Muscle layer of duodenum (tissue), 2 donors: ENCODE results near the gene UROC1.

Experiments
- H3K27ac ChIP-seq: one replicate; pipeline ENCODE4 v1.7.0; 2013; ENCODE audit warnings: mild to moderate bottlenecking, low read length
- H3K27me3 ChIP-seq: one replicate; pipeline ENCODE4 v1.7.0; 2013; ENCODE audit warnings: low read depth, mild to moderate bottlenecking, control low read depth, low read length
- H3K36me3 ChIP-seq, 2 donors: one replicate each; pipeline ENCODE4 v1.7.0; 2013; ENCODE audit warnings: low read length in 2 of 2, control low read depth in 1 of 2, mild to moderate bottlenecking in 1 of 2; ENCODE audit not compliant: insufficient read depth in 2 of 2, control insufficient read depth in 1 of 2
- H3K4me1 ChIP-seq, 2 donors: one replicate each; pipeline ENCODE4 v1.7.0; 2013; ENCODE audit warnings: low read length in 2 of 2, mild to moderate bottlenecking in 2 of 2, control low read depth in 1 of 2, moderate library complexity in 1 of 2; ENCODE audit not compliant: insufficient read depth in 2 of 2, control insufficient read depth in 1 of 2
- H3K4me3 ChIP-seq, 2 donors: one replicate each; pipeline ENCODE4 v1.7.0; 2013; ENCODE audit warnings: low read length in 2 of 2, low read depth in 1 of 2, mild to moderate bottlenecking in 1 of 2
- H3K9me3 ChIP-seq, 2 donors: one replicate each; pipeline ENCODE4 v1.7.0; 2013; ENCODE audit warnings: low read length in 2 of 2, control low read depth in 1 of 2, mild to moderate bottlenecking in 1 of 2; ENCODE audit not compliant: control insufficient read depth in 1 of 2
- donor health status: healthy.

The UROC1 gene

DNA sequence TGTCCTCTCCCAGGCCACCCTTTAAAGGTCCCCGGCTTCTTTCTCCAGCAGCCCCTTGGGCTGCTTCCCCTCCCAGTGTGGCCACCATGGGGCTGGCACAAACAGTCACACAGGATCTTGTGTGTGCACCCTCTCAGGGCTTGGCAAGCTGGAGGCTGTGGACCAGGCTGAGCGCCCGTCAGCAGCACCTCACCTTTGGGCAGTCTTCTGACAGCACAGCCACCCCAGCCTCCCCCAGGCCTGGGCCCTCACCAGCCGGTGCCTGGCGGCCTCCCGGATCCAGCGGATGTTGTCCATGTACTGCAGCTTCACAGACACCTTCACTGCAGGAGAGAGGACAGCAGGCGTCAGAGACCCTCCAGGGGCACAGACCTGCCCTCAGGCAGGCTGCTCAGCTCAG is 21.8 kb downstream of the UROC1 start:
- H3K4me3 ChIP-seq = no peak overlapping the region
- no peak overlapping the region for H3K27ac ChIP-seq

DNA sequence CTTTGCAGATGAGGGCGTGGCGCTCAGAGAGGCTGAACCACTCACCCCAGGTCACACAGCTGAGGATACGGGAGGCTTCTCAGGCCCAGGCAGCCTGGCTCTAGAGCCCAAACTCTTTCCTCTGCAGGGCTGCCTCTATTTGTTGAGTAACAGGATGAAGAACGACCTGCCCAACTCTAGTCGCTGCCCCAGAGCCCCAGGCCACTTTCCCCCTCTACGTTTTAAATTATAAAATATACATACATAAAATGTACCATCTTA is 22.7 kb downstream of the UROC1 start:
- H3K9me3 ChIP-seq = no peaks in the 10 kb centered on the region
- no peaks in the 10 kb centered on the region for H3K27me3 ChIP-seq
- no peak overlapping the region for H3K27ac ChIP-seq
- H3K4me3 ChIP-seq = no peak overlapping the region
- no peaks in the 10 kb centered on the region for H3K36me3 ChIP-seq
- H3K4me1 ChIP-seq = no peaks in the 10 kb centered on the region

More for the DNA sequence above, 21.8 kb downstream of the UROC1 start:
- H3K36me3 ChIP-seq = no peaks in the 10 kb centered on the region
- H3K9me3 ChIP-seq = no peaks in the 10 kb centered on the region
- H3K27me3 ChIP-seq = no peaks in the 10 kb centered on the region
- H3K4me1 ChIP-seq = no peaks in the 10 kb centered on the region

DNA sequence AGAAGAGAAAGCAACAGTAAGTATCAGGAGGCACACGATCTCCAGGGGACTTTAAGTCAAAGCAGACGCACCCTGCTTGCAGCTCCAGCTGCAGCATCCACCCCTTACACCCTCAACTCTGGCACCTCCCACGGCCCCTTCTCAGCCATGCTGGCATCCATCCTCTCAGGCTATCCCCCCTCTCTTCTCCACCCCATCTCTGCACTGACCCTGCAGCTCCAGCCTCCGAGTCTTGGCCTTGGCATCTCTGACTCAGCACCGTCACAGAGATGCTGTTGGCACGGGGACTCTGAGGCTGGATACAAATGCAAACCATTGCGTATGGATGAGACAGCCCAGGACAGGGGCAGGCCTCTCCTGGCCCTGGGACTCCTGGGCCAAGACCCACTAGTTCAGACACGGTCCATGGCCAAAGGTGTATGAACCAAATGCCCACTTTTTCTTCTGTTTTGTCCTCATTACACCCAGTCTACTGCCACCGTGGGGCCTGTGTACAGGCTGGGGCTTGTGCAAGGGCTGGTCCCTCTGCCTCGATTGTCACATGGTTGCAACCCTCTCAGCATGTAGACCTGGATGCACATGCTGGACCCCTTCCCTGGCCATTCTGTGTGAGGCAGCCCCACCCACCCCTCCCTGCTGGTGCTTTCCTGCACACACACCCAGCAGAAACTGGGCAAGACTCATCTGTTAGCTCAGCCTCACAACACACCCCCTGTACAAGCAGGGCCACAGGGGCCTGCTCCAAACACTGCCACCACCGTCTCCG is 23.2 kb downstream of the UROC1 start:
- no peaks in the 10 kb centered on the region for H3K27me3 ChIP-seq
- no peak overlapping the region for H3K27ac ChIP-seq
- H3K9me3 ChIP-seq = no peaks in the 10 kb centered on the region
- no peaks in the 10 kb centered on the region for H3K36me3 ChIP-seq
- no peak overlapping the region for H3K4me3 ChIP-seq
- H3K4me1 ChIP-seq = no peaks in the 10 kb centered on the region

DNA sequence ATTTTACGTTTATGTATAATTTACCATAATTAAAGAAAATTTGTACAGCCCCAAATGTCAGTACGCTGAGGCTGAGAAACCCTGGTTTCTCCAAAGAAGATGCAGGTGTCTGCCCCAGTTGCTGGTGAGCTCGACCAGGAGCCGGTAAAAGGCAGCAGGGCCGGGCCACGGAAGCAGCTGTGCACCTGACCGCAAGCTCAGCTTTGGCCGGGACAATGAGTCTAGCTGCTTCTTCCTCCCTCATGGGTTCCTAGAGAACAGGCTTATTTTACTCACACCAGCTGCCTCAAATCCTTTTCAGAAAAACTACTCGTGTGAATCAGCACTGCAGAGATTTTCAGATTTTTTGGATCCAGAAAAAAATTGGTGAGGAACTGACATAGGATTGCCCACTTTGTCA is 23.8 kb downstream of the UROC1 start:
- H3K27me3 ChIP-seq = no peaks in the 10 kb centered on the region
- H3K27ac ChIP-seq = no peak overlapping the region
- no peak overlapping the region for H3K4me3 ChIP-seq
- no peaks in the 10 kb centered on the region for H3K4me1 ChIP-seq
- no peaks in the 10 kb centered on the region for H3K9me3 ChIP-seq
- no peaks in the 10 kb centered on the region for H3K36me3 ChIP-seq

DNA sequence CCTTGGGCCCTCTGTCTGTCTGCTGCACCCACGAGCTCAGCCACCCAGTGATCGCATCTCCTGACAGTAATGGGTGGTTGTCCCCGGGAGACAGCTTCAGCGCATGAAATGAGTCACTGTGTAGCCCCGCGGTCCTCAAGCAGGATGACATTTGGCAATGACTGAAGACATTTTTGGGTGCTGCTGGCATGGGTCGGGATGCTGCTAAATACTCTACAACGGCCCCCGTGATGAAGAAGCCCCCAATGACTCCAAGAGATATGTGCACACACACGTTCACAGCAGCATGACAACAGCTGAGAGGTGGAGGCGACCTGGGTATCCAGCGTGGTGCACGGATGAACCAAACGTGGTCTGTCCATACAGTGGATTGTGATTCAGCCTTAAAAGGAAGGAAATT is 24.5 kb downstream of the UROC1 start:
- no peak overlapping the region for H3K4me3 ChIP-seq
- H3K4me1 ChIP-seq = no peaks in the 10 kb centered on the region
- no peaks in the 10 kb centered on the region for H3K27me3 ChIP-seq
- no peaks in the 10 kb centered on the region for H3K9me3 ChIP-seq
- H3K36me3 ChIP-seq = no peaks in the 10 kb centered on the region
- no peak overlapping the region for H3K27ac ChIP-seq

DNA sequence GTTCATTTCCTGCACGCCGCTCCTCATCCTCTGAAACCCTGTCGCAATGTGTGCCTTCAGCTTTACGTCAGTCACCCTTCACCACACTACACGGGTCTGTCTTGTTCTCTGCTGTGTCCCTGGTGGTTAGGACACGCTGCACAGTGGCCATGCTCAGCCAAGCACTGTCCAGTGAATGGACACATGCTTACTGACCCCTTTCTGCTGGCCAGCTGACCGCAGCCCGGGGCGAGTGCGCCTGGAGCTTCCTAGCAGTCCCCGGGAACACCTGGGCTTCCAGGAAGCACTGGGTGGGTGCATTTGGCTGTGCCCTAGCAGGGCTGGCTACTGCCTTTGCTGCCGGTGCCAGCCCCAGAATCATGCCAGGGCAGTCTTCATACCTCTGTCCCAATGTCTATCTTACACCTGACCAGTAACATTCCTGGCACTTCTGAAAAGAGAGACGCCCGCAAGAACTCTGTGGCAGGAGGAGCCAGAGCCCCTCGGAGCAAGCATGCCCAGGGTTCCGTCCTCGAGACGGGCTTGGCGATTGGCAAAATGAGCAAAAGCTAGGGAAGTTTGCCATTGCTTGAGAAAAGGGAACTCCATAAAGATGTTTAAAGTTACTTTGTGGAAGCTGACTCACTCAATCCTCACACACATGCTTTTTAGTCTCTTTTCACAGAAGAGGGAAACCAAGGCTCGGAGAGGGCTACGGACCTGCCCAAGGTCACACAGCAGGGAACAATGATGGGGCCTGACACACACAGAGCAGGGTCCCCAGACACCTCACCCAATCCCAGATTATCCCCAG is 26.2 kb downstream of the UROC1 start:
- Histone ChIP-seq H3K36me3 (no peaks in the 10 kb centered on the region), H3K9me3 (no peaks in the 10 kb centered on the region), H3K4me3 (no peak overlapping the region), H3K4me1 (no peaks in the 10 kb centered on the region), H3K27ac (no peak overlapping the region), H3K27me3 (no peaks in the 10 kb centered on the region)

DNA sequence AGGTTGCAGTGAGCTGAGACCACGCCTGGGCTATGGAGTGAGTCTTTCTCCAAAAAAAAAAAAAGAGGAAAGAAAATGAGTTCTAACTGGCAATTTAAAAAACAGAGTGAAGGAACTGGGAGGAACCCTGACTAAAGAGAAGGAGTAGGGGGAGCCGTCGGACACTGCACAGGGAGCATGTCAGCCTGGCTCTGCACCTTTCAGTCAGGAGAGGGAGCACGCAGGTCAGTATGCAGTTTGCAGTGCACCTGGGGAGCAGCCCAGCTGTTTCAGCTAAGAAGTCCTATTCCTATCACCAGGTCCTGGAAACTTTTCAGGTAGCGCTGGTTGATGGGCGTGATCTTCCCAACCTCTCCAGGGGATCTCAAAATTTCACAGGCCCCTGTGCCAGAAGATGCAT is 27.0 kb downstream of the UROC1 start:
- H3K4me1 ChIP-seq = no peaks in the 10 kb centered on the region
- H3K27ac ChIP-seq = no peak overlapping the region
- no peaks in the 10 kb centered on the region for H3K27me3 ChIP-seq
- H3K4me3 ChIP-seq = no peak overlapping the region
- no peaks in the 10 kb centered on the region for H3K9me3 ChIP-seq
- H3K36me3 ChIP-seq = no peaks in the 10 kb centered on the region

DNA sequence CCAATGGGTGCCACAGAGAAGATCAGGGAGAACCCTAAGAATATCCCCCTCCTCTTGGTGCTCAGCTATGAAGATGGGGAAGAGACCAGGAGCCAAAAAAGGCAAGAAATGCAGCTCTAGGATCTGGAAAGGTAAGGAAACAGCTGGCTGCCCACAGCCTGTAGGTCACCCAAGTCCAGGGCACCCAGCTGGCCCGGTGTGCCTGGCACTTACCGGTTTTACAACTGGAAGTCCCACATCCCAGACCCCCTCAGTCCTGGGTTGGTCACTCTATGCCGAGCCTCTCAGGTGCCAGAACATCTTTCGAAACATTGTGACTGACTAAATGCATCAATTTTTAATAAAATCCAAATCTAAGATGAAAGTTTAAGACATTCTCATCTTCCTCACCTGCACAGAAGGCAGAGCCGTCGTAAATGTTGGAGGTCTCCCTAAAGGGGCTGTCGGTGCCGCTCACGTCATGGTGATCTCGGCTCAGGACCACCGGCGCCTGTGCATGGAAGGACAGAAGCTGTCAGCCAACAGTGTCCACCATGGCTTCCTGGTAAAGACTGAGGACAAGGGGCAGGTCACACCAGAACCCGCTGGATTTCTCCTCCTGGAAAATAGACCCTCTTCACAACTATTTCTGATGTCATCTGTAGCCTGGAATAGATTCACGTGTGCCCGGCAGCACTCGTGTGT is 28.5 kb downstream of the UROC1 start:
- no peaks in the 10 kb centered on the region for H3K9me3 ChIP-seq
- no peaks in the 10 kb centered on the region for H3K4me1 ChIP-seq
- no peak overlapping the region for H3K4me3 ChIP-seq
- no peaks in the 10 kb centered on the region for H3K36me3 ChIP-seq
- no peak overlapping the region for H3K27ac ChIP-seq
- H3K27me3 ChIP-seq = no peaks in the 10 kb centered on the region

DNA sequence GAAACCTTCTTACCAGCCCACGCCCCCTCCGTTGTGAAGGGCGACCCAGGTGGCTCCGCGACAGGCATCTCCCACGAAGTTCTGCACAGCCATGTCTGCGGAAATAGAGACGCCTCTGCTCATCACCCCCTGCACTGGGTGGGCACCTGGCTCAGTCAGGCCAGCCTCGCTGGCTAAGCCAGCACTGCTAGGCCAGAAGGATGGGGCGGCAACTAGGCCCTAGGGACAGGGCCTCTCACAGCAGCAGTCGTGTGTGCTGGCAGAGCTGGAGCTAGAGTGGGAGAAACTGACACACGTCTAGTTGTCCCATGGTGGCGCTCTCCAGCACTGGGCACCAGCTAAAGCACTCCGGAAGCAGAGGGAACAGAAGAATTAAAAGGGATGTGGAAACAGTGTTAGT is 29.4 kb downstream of the UROC1 start:
- no peaks in the 10 kb centered on the region for H3K36me3 ChIP-seq
- no peaks in the 10 kb centered on the region for H3K9me3 ChIP-seq
- H3K27ac ChIP-seq = no peak overlapping the region
- no peaks in the 10 kb centered on the region for H3K4me1 ChIP-seq
- no peak overlapping the region for H3K4me3 ChIP-seq
- no peaks in the 10 kb centered on the region for H3K27me3 ChIP-seq

DNA sequence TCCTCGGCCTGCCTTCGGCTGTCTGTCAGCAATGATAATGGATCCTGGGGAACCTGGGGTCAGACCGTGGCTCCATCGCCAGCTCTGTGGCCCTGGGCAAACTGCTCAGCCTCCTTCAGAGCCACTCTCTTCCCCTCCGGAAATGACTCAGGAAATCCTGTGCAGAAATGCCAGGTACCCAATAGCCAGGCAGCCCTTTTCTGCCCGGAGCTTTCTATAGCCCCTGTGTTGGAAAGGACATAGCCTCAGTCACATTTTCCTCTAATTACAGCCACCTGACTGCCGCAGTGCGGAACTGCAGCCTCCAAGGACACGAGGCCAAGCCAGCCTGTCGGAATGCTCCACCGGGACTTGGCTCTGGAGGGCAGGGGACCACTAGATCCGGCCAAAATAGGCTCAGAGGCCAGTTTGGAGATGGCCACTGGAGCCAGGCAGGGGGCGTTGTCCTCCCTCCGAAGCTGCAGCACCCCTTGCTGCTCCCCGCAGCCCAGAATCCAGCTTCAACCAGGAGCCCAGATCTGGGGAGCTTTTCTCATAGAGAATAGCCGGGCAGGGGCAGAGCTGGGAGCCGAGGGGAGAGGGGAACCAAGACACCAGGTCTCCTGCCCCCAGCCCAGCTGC is 30.3 kb downstream of the UROC1 start:
- H3K27me3 ChIP-seq = no peaks in the 10 kb centered on the region

DNA sequence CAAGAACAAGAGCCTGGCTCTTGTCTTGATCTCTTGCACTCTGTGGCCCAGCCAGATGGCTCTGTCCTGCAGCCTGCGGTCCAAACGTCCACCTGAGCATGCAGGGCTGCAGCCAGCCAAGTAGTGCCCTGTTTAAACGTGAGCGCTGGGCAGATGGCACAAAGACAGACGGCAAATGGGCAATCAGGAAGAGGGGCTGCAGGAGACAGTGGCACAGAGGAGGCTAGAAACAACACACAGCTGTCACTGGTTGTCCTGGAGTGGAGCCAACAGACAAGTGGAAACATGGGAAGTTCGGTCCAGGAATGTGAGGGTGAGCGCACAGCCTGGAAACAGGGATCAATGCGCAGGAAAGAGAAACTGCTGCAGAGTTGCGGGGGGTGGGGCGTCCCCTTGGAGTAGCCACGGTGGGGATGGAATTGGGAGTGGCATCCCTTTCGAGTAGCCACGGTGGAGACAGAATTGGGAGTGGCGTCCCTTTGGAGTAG is 31.2 kb downstream of the UROC1 start:
- Histone ChIP-seq H3K27ac (no peak overlapping the region), H3K36me3 (no peaks in the 10 kb centered on the region), H3K4me1 (no peaks in the 10 kb centered on the region), H3K4me3 (no peak overlapping the region), H3K27me3 (no peaks in the 10 kb centered on the region), H3K9me3 (no peaks in the 10 kb centered on the region)

More for the DNA sequence above, 30.3 kb downstream of the UROC1 start:
- Histone ChIP-seq H3K4me3 (no peak overlapping the region), H3K27ac (no peak overlapping the region), H3K9me3 (no peaks in the 10 kb centered on the region), H3K4me1 (no peaks in the 10 kb centered on the region), H3K36me3 (no peaks in the 10 kb centered on the region)
